NCI-H1436 (cell line): ENCODE measurements around the gene RNF121.

Experiments used
- DNase-seq: peaks from one replicate; lab custom pipeline; 2025; lab: John Stamatoyannopoulos, UW

Gene RNF121

DNA sequence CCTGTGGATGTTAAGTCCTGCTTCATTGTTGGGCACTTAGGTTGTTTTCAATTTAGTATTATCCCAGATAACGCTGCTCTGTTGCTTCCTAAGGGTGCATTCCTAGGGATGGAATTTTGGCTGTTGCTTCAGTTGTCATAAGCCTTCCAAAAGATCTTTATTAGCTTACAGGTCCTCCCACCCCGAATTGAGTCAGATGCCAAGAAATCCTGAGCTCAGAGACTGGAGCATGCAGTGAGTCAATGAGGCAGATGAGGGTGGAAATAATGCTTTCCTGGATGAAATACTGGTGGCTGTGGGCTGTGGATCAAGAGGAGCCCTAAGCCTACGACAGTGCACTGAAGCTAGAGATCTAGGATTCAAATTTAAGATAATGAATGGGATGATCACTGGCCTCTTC is 59.2 kb downstream of the RNF121 start:
- no peak for DNase-seq

GRCh38 chr11:71990701-71991100 is 61.9 kb downstream of the RNF121 start:
- no peak for DNase-seq

- no peak for DNase-seq
These were observed 62.6 kb downstream of the RNF121 start for GRCh38 chr11:71991494-71991893.

- no peak for DNase-seq
These were observed 63.4 kb downstream of the RNF121 start for GRCh38 chr11:71992136-71992730.

DNA sequence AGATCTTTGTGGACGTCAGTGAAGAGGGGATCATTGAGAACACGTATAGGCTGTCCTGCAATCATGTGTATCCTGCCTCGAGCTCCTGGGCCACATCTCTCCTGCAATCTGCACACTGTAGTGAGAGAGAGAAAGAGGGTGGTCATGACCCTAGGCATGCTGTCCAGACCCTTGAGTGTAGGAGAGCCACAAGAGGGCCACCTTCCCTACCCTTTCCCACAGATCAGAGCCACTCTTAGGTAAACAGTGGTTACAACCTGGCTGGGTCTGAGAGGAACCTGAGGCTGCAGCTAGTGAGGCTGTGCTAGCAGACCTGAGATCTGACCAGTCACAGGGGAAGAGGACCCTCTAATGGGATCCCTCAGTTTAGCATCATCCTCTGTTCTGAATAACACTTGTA is 65.9 kb downstream of the RNF121 start:
- DNase-seq, result no peak

GRCh38 chr11:71995726-71996291 is 67.0 kb downstream of the RNF121 start:
- no peak for DNase-seq

DNA sequence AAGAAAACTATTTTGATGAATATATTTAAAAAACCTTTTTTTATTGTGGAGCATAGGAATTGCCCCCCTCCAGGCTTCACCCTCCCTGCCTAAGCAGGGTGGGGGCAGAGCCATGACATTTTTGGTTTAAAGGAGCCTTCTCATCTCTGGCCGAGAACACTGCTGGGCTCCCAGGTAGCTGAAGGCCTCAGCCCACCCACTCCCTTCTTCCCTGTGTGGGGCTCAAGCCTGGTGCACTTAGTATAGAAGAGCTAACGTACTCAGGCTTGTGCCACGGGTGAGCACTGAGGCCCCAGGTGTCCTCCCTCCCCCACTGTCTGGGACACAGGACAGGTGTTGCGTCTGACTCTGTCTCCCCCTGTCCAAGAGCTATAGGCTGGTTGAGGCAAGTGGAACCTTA is 67.7 kb downstream of the RNF121 start:
- no peak for DNase-seq

- DNase-seq, result no peak
These were observed 68.1 kb downstream of the RNF121 start for GRCh38 chr11:71996946-71997345.

DNA sequence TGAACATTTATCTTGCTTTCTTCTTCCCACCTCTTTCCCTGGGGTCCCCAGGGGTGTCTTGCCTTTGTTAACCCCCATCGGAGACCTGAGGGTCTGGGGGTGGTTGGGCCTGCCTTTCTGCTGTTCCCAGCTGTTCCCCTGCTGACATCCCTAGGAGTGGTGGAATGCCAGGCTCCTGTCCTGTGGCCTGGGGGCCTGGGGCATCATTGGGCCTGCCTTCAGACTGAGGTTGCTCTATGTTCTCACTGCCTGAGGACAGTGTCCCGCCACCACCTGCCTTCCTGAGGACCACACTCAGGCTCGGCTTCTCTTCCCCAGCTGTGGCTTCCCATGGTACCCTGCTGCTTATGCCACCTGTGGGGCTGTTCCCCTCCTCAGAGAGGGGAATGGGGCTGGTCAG is 68.7 kb downstream of the RNF121 start:
- DNase-seq, result no peak

GRCh38 chr11:71998061-71998460 is 69.2 kb downstream of the RNF121 start:
- DNase-seq, result no peak

DNA sequence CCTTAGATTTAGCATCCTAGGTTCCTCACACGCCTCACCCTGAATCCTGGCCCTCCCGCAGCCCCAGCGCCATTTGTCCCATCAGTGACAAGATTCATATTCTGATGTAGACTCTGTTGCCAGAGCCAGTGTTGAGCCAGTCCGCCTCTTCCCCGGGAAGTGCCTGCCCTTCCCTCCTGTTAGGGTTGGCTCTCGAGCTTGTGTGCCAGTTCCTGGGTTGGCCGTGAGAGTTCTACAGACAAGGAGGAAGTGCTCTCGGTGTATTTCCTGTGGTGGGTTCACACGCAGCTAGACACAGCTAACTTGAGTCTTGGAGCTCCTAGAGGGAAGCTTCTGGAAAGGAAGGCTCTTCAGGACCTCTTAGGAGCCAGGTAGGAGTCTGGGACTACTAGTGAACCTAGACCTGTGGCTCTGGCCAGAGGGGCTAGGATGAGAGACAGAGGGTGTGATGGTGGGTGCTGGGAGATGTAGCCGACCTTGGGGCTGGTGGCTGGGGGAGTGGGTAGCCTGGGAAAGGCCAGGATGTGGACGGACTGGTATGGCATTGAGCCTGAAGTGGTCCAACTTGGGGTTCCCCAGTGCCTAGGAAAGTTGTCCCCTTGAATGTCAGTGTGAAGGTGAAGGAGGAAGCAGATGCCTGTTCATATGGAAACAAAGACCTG is 69.9 kb downstream of the RNF121 start, which contains the start of gene IL18BP:
IL18BP (plus strand) TSS at position 261 of the 662 bp plus-strand sequence. CDS start 1,076 bp downstream, outside the sequence.
- DNase-seq, result no peak

- DNase-seq, result no peak
These were observed 70.5 kb downstream of the RNF121 start for GRCh38 chr11:71999362-71999761.

DNA sequence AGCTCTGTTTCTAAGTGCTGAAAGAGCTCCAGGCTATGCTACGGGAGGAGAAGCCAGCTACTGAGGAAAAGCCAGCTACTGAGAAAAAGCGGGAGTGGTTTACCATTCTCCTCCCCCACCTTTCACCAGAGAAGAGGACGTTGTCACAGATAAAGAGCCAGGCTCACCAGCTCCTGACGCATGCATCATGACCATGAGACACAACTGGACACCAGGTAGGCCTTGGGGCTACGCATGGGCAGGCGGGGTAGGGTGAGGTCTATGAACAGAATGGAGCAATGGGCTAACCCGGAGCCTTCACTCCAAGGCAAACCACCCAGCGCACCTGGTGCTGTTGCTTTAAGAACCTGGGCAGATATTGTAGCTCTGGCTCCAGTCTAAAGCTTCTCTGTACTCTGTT is 71.0 kb downstream of the RNF121 start:
- DNase-seq, result no peak

DNA sequence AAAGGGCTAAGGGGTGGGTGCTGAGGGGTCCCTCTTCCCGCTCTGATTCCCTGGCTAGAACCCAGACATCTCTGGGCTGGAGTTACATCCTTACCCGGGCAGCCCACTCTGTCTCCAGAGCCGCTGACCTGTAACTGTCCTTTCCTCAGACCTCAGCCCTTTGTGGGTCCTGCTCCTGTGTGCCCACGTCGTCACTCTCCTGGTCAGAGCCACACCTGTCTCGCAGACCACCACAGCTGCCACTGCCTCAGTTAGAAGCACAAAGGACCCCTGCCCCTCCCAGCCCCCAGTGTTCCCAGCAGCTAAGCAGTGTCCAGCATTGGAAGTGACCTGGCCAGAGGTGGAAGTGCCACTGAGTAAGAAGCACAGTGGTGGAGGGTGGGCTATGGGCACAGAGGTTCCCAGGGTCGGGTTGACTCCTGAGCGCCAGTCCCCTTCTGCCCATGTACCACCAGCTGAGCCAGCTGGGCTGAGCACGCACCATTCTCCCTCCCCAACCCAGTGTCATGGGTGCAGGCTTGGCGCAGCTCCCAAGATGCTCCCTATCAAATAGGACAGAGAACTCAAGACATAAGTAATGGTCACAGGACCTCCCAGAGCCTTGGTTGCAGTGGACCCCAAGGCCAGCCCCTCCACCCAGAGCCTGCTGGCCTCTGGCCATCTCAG is 71.5 kb downstream of the RNF121 start:
- DNase-seq, result no peak

DNA sequence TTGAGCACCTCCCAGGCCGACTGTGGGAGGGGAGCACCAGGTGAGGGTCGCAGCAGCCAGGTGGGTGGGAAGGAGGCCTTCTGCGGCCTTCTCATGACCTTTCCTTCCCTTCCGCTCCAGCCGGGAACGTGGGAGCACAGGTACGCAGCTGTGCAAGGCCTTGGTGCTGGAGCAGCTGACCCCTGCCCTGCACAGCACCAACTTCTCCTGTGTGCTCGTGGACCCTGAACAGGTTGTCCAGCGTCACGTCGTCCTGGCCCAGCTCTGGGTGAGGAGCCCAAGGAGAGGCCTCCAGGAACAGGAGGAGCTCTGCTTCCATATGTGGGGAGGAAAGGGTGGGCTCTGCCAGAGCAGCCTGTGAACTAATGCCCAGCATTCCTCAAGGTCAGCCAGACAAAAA is 72.4 kb downstream of the RNF121 start:
- DNase-seq, result no peak

DNA sequence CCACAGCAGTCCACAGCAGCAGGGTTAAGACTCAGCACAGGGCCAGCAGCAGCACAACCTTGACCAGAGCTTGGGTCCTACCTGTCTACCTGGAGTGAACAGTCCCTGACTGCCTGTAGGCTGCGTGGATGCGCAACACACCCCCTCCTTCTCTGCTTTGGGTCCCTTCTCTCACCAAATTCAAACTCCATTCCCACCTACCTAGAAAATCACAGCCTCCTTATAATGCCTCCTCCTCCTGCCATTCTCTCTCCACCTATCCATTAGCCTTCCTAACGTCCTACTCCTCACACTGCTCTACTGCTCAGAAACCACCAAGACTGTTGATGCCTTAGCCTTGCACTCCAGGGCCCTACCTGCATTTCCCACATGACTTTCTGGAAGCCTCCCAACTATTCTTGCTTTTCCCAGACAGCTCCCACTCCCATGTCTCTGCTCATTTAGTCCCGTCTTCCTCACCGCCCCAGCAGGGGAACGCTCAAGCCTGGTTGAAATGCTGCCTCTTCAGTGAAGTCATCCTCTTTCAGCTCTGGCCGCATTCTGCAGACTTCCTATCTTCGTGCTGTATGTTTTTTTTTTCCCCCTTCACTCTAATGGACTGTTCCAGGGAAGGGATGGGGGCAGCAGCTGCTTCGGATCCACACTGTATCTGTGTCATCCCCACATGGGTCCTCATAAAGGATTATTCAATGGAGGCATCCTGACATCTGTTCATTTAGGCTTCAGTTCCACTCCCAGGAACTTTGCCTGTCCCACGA is 73.2 kb downstream of the RNF121 start:
- DNase-seq, result no peak

DNA sequence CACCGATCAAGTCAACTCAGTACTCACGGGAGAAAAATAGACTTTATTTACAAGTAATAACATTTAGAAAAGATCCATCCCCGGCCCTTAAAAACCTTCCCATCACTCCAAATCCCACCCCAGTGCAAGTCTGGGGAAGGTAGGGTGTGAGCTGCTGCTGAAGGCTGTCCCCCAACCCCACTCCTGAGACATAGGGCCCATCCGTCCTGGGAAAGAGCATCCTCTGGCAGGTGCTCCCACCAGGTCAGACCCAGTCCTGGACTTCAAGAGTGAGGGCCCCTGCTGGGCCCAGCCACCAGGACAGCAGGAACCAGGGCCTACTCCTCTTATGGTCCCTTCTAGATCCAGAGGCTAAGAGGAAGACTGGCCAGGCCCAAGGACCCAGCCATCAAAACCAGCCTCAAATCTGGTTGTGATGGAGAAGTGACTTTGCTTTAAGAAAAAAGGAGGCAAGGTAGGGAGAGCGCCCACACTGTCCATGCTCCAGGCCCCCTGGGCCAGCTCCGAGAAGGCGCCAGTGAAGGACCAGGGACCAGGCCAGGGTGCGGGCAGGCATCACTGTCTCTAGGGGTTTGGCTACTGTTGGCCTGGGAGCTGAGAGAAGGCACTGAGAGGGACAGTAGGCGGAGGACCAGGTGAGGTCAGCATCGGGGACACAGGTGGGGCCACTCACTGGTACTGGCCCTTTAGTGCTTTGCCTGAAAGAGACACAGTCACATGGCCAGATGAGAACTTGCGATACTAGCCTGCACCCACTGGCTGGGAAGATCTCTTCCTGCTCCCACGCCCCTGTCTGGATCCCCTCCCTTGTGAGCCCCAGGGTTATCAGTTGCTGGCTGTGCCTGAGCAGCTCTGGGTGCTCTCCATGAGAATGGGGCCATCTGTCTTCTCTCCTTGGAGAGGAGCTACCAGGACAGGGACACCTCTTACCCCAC is 74.3 kb downstream of the RNF121 start:
- DNase-seq, result no peak

- no peak for DNase-seq
These were observed 74.9 kb downstream of the RNF121 start for GRCh38 chr11:72003776-72004171.

- no peak for DNase-seq
These were observed 75.9 kb downstream of the RNF121 start for GRCh38 chr11:72004515-72005346.
